ENCODE measurements around the gene SGPL1.

DNA sequence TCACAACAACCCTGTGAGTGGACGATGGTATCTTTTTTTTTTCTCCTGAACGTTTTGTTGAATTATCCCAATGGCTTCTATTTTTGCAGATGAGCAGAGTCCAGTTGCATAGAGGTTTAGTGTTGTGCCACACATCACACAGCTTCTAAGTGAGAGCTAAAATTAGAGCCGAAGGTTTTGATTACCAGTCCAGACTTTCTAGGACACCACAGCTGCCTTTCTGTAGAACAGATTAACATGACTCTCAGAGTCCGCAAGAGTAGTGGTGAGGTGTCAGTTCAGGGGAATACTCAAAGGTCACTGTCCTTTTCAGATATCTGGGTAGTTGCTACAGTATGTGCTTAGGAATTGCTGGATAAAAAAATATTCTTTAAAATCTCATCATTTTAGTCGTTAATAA is 13.8 kb downstream of the SGPL1 start:
- TF ChIP-seq CTCF (IDR thresholded peaks at IDR 0.05) = no peak
- no peak for TF ChIP-seq POLR2A (IDR thresholded peaks at IDR 0.05)
